K562 (cell line): ENCODE data around the gene CTDSP1. TPM values are rescaled to one million over a fixed set of nuclear protein-coding genes. Genes with fewer than 3 reads are reported as not detected.
A peak's percentile ranks its signal among the peaks of the same experiment; 100 is the strongest.

ENCODE experiments used
- AFF1 ChIP-seq, 2 experiments: fragments of 450-650 bp; IDR thresholded peaks; 2 replicates each; pipeline ENCODE4 v1.6.1; 2018; ENCODE audit warnings: mild to moderate bottlenecking in 2 of 2, low read depth in 1 of 2; ENCODE audit not compliant: partially characterized antibody in 2 of 2
- CBFA2T3 ChIP-seq: fragments of 450-650 bp; IDR thresholded peaks from 2 replicates; pipeline ENCODE4 v1.6.1; 2017
- CCNT2 ChIP-seq: IDR thresholded peaks from 2 replicates; pipeline ENCODE4 v1.6.1; 2011; ENCODE audit warnings: borderline replicate concordance, low read depth, mild to moderate bottlenecking, moderate library complexity, mixed read lengths, low read length; ENCODE audit not compliant: insufficient read length; ENCODE audit errors: extremely low read depth
- E2F3 ChIP-seq: fragments of 250-450 bp; sonication (Bioruptor Pico); IDR thresholded peaks from 2 replicates; pipeline ENCODE4 v1.4.0; 2020; ENCODE audit warnings: mild to moderate bottlenecking
- FOXO4 ChIP-seq: fragments of 450-650 bp; formaldehyde crosslinking; IDR thresholded peaks from 2 replicates; pipeline ENCODE4 v1.4.0; 2020; ENCODE audit warnings: mild to moderate bottlenecking, moderate library complexity
- FOXP1 ChIP-seq: sonication (generic); formaldehyde crosslinking; IDR thresholded peaks from 2 replicates; pipeline ENCODE4 v1.8.0; 2022; ENCODE audit warnings: mild to moderate bottlenecking, missing genetic modification reagents
- HNRNPK ChIP-seq: fragments of 200-400 bp; formaldehyde crosslinking; IDR thresholded peaks from one replicate; pipeline ENCODE4 v1.6.1; 2018; ENCODE audit warnings: mild to moderate bottlenecking, low read depth, low read length; ENCODE audit not compliant: poor library complexity, severe bottlenecking
- NBN ChIP-seq: fragments of 450-650 bp; IDR thresholded peaks from 2 replicates; pipeline ENCODE4 v1.6.1; 2016; ENCODE audit warnings: low read depth, mild to moderate bottlenecking
- PTRF ChIP-seq: fragments of 450-650 bp; IDR thresholded peaks from 2 replicates; pipeline ENCODE4 v1.6.1; 2016; ENCODE audit warnings: mild to moderate bottlenecking, missing genetic modification characterization, missing compliant biosample characterization
- SREBF2 ChIP-seq: sonication (generic); formaldehyde crosslinking; IDR thresholded peaks from 2 replicates; pipeline ENCODE4 v1.4.0; 2020; ENCODE audit warnings: mild to moderate bottlenecking, missing genetic modification reagents
- SUPT5H ChIP-seq: fragments of 450-650 bp; IDR thresholded peaks from 2 replicates; pipeline ENCODE4 v1.6.1; 2016
- U2AF1 ChIP-seq: fragments of 200-400 bp; formaldehyde crosslinking; optimal IDR thresholded peaks from 2 replicates; pipeline ENCODE3; 2017; ENCODE audit warnings: mild to moderate bottlenecking, low read depth, low read length, moderate library complexity
- ZNF384 ChIP-seq: IDR thresholded peaks from 2 replicates; pipeline ENCODE4 v1.6.1; 2012; ENCODE audit warnings: low read depth, low read length, improper control_type of control experiment
- ZNF511 ChIP-seq: sonication (generic); formaldehyde crosslinking; IDR thresholded peaks from 2 replicates; pipeline ENCODE4 v1.8.0; 2022; ENCODE audit warnings: mild to moderate bottlenecking, missing genetic modification reagents
- ZNF766 ChIP-seq: fragments of 200-800 bp; sonication (Bioruptor generic); conservative IDR thresholded peaks from 2 replicates; pipeline ENCODE4 v1.6.1; 2016; ENCODE audit warnings: missing genetic modification characterization, missing compliant biosample characterization
- polyA plus RNA-seq, 8 experiments: library from polyadenylated mRNA; depleted of rRNA in 4 of 8; stranded (reverse) in 5 of 8; unstranded in 3 of 8; fragments of >200 nt; fragmentation: Nextera tagmentation in 2 of 8; fragmentation: Illumina TruSeq in 1 of 8; extraction: Ambion mirVana in 2 of 8; extraction: Trizol in 1 of 8; gene quantifications; 2 replicates each; pipeline versions ENCODE4 v1.2.1 to v1.2.3, GENCODE V29; 2011 to 2014; ENCODE audit warnings: inconsistent platforms in 1 of 8, missing spikeins in 1 of 8
- total RNA-seq, 7 experiments: library from RNA; depleted of rRNA in 6 of 7; stranded (reverse); fragments of >200 nt in 6 of 7; fragmentation: Illumina TruSeq in 2 of 7; extraction: Trizol in 2 of 7; gene quantifications; 2 replicates each; pipeline versions ENCODE4 v1.2.1 to v1.2.3, GENCODE V29; 2011 to 2021; ENCODE audit warnings: low replicate concordance in 1 of 7
- TF ChIP-seq, protein P1 (sequence below): sonication (generic); formaldehyde crosslinking; IDR thresholded peaks from 2 replicates; pipeline ENCODE4 v1.8.0; 2022; ENCODE audit warnings: mild to moderate bottlenecking, missing genetic modification reagents
- TF ChIP-seq, protein P2 (sequence below): sonication (generic); formaldehyde crosslinking; IDR thresholded peaks from 2 replicates; pipeline ENCODE4 v1.5.0; 2020; ENCODE audit warnings: missing genetic modification reagents

Gene CTDSP1
- total and polyA plus RNA-seq, 9 of the 15 experiments (the other 6 are each of a cell fraction or from before 2014, with no cell fraction given), result 2.4 to 74.8 (median 45.8) TPM

DNA sequence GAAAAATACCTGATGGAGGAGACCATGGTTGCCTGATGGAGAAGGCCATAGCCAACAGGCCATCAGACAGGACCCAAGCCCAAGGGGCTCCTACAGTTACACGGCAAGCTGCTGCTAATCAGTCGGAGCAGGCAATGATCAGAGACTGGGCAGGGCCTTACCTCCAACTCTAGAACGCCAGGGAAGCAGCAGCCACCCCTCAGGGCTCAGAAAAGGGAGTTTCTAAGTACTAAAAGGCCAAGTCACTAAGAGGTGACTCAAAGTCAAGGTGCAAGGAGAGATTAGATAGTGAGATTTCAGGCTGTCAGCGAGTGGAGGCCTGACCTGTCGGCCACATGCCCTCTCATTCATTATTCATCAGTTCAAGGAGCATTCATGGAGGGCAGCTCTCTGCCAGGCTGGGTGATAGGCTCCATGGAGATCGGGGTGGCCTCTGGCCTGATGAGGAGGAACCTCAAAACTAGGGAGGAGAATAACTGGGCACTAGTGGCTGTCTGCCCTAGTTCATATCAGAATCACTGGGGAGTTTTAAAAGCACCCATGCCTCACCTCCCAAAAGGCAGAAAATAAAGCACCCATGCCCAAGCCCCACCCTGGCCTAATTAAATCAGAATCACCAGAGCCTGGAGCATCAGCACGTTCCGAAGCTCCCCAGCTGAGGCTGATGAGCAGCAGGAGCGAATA lies 22.9 kb downstream of the CTDSP1 start (continued):
- TF ChIP-seq ZNF511 (CRISPR knock-in tag) (no peak), FOXO4 (no peak), E2F3 (CRISPR knock-in tag) (no peak), CBFA2T3 (peak; percentile 93), AFF1 (IDR thresholded peaks at IDR 0.05; ENCODE audit: low read depth in 1 of 2, partially characterized antibody in 2 of 2) (peak in 1 of 2 experiments; percentile 25), NBN (peak; percentile 22; the same call in 1 of the 2 replicates), SREBF2 (no peak), U2AF1 (no peak), FOXP1 (no peak), CCNT2 (peak; percentile 62), ZNF384 (no peak), ZNF766 (no peak), SUPT5H (no peak), PTRF (no peak), HNRNPK (no peak)
- TF ChIP-seq, protein P1, sequence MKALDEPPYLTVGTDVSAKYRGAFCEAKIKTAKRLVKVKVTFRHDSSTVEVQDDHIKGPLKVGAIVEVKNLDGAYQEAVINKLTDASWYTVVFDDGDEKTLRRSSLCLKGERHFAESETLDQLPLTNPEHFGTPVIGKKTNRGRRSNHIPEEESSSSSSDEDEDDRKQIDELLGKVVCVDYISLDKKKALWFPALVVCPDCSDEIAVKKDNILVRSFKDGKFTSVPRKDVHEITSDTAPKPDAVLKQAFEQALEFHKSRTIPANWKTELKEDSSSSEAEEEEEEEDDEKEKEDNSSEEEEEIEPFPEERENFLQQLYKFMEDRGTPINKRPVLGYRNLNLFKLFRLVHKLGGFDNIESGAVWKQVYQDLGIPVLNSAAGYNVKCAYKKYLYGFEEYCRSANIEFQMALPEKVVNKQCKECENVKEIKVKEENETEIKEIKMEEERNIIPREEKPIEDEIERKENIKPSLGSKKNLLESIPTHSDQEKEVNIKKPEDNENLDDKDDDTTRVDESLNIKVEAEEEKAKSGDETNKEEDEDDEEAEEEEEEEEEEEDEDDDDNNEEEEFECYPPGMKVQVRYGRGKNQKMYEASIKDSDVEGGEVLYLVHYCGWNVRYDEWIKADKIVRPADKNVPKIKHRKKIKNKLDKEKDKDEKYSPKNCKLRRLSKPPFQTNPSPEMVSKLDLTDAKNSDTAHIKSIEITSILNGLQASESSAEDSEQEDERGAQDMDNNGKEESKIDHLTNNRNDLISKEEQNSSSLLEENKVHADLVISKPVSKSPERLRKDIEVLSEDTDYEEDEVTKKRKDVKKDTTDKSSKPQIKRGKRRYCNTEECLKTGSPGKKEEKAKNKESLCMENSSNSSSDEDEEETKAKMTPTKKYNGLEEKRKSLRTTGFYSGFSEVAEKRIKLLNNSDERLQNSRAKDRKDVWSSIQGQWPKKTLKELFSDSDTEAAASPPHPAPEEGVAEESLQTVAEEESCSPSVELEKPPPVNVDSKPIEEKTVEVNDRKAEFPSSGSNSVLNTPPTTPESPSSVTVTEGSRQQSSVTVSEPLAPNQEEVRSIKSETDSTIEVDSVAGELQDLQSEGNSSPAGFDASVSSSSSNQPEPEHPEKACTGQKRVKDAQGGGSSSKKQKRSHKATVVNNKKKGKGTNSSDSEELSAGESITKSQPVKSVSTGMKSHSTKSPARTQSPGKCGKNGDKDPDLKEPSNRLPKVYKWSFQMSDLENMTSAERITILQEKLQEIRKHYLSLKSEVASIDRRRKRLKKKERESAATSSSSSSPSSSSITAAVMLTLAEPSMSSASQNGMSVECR (CRISPR knock-in tag), result no peak
- TF ChIP-seq, protein P2, sequence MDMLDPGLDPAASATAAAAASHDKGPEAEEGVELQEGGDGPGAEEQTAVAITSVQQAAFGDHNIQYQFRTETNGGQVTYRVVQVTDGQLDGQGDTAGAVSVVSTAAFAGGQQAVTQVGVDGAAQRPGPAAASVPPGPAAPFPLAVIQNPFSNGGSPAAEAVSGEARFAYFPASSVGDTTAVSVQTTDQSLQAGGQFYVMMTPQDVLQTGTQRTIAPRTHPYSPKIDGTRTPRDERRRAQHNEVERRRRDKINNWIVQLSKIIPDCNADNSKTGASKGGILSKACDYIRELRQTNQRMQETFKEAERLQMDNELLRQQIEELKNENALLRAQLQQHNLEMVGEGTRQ, result no peak
